HG02884 (cell line): Measurements from ENCODE around the gene SELENOK.

Experiments
- ATAC-seq: cut with Tn5 transposase; IDR thresholded peaks from one replicate; pipeline ENCODE4 v1.9.1; 2021; ENCODE audit warnings: mild to moderate bottlenecking, moderate library complexity; ENCODE audit not compliant: unreplicated experiment

Gene SELENOK

DNA sequence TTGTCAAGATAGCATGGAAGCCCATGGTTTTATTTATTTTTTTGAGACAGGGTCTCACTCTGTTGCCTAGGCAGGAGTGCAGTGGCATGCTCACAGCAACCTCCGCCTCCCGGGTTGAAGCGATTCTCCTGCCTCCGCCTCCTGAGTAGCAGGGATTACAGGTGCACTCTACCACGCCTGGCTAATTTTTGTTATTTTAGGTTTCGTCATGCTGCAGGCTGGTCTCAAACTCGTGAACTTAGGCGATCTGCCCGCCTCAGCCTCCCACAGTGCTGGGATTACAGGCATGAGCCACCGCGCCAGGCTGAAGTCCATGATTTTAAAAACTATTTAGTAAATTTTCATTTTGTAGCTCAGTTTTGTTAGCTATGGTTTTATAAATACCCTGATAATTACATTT, 7.0 kb downstream of the SELENOK start:
- no peak for ATAC-seq

- ATAC-seq, result no peak
Observed at GRCh38 chr3:53883008-53883407, 8.7 kb downstream of the SELENOK start.

DNA sequence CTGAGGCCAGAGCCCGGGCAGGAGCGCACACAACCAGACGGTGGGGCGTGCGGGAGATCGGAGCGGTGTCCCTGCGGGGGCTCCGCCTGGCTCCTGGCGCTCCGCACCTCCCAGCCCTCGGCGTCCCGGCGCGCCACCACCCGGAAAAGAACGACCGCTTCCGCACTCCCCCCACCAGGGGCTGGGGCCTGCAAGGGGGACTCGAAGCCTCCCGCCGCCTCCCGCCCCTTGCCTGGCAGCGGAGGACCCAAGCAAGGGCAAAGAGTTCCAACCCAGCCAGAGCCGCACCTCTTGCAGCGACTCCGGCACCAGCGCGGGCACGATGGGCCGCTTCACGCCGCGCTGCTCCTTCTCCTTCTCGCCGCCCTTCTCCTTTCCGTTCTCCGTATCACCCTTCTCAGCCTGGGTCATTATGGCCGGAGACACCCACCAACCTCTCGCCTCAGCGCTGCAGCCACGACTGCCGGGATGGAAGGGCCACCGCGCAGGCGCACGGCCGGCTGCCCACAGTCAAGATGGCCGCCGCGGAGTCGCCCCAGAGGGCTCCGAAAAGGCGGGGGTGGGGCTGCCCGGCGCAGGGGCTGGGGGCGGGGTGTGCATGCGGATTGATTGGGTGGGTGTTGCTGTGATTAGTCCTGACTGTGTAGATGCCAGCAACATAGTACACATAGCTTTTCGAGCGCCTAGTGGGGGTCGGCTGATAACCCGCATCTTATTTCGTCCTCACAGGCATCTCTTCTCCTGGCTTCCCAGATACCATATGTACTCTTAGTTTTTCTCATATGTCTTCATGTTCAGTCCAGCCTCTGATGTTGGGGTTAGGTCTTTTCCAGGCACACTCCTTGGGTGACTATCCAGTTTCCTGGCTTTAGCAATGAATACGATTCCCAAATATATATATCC, 9.7 kb downstream of the SELENOK start, which contains the start of gene ACTR8:
ACTR8 (minus strand) TSS at position 462 of the 903 bp plus-strand sequence; CDS start at position 411, 51 bp downstream.
- ATAC-seq, result peak; percentile 82

GRCh38 chr3:53880396-53881345, 11.0 kb downstream of the SELENOK start:
- ATAC-seq, result no peak

GRCh38 chr3:53865732-53866499, 25.7 kb downstream of the SELENOK start:
- no peak for ATAC-seq

DNA sequence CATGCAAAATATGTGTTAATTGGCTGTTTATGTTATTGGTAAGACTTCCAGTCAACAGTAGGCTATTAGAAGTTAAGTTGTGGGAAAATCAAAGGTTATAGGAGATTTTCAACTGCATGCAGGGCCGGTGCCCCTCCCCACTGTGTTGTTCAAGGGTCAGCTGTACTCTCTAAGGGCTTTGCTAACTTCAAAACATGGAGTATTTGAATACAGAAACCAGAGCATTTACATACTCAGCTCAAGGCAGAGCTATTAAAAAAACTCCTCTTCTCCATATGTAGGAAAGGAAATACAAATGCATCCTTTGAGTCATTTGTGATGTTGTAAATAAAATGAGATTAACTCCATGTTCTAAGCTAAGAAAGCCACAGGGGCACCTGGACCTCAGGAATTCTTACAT, 28.5 kb downstream of the SELENOK start:
- ATAC-seq, result no peak

DNA sequence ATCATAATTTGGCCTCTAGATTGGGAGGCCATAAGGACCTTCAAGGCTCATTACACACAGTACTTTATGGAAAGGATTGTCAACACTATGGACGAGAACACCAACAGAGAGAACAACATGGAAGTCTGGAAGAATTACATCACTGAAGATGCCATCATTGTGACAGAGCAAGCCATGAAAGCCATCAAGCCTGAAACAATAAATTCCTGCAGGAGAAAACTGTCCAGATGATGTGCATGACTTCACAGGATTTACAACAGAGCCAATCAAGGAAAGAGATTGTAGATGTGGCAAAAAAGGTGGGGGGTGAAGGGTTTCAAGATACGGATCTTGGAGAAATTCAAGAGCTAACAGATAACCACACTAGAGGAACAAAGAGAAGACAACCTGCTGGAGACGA, 29.4 kb downstream of the SELENOK start:
- no peak for ATAC-seq

GRCh38 chr3:53860196-53860595, 31.5 kb downstream of the SELENOK start:
- no peak for ATAC-seq

GRCh38 chr3:53859178-53859577, 32.5 kb downstream of the SELENOK start:
- ATAC-seq, result no peak

- ATAC-seq, result no peak
Observed at GRCh38 chr3:53858096-53858741, 33.4 kb downstream of the SELENOK start.

DNA sequence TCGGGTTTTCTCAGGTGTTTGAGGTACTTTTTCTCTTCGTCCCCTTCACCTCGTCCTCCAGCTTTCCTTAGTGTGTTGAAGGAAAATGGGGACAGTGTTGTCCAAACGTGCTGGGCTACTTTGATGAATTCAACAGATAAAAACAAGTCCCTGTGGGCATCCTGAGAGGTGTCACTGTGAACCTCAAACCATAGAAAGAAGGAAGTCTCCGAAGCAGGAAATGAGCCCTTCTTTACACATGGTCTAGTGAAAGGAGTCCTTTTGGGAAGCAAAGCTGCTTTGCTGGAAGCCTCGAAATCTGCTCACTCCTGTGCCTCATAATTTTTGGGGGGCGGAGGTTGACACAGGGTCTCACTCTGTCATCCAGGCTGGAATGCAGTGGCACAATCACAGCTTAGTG, 34.7 kb downstream of the SELENOK start:
- no peak for ATAC-seq

GRCh38 chr3:53850895-53851294, 40.8 kb downstream of the SELENOK start:
- no peak for ATAC-seq

DNA sequence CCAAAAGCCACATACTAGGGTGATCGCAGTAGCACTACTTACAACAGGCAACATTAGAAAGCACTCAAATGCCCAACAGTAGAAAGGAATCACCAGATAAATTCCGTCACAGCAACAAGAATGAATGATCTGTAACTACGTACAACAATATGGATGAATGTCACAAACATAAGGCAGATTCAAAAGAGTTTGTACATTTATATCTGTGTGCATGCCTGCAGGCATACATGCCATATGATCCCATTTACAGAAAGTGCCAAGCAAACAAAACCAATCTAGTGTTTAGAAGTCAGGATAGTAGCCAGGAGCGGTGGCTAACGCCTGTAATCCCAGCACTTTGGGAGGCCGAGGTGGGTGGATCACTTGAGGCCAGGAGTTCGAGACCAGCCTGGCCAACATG, 41.7 kb downstream of the SELENOK start:
- ATAC-seq, result no peak

GRCh38 chr3:53846851-53847155, 44.9 kb downstream of the SELENOK start:
- ATAC-seq, result no peak

DNA sequence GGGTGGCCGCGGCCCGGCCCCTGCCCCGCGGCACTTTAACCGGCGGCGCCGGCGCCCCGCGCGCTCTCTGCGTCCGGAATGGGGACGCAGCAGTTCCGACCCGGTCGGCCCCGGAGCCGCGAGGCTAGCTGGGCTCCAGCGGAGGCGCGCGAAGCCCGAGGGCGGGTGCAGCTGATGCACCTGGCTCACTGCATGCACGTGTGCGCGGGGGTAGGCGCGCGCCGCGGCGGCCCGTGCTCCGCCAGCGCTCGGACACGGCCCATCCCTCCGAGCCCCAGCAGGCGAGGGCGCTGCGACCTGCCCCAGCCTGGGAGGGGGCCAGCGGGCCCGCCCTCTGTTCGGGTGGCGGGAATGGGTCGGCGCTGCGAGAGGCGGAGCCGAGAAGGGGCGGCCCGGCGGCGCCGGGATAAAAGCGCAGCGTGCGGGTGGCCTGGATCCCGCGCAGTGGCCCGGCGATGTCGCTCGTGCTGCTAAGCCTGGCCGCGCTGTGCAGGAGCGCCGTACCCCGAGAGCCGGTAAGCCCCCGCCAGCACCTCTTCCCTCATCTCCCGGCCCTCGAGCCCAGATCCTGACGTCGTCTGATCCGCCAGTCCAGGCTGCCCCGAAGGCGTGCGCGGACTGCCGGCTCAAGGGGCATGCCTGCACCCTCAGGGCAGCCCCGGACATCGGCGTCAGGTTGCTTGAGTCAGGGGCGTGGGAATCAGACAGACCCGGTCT, 45.4 kb downstream of the SELENOK start, which contains the start of the genes CHDH and IL17RB:
CHDH (minus strand) TSS at position 286 of the 717 bp plus-strand sequence. CDS start 22,411 bp downstream, outside the sequence.
IL17RB (plus strand) TSS at position 435 of the 717 bp plus-strand sequence; CDS start at position 456, 21 bp downstream.
- ATAC-seq, result peak; percentile 46

GRCh38 chr3:53845881-53846133, 45.9 kb downstream of the SELENOK start:
- no peak for ATAC-seq

- ATAC-seq, result peak; percentile 13
Observed at GRCh38 chr3:53845103-53845880, 46.4 kb downstream of the SELENOK start.

DNA sequence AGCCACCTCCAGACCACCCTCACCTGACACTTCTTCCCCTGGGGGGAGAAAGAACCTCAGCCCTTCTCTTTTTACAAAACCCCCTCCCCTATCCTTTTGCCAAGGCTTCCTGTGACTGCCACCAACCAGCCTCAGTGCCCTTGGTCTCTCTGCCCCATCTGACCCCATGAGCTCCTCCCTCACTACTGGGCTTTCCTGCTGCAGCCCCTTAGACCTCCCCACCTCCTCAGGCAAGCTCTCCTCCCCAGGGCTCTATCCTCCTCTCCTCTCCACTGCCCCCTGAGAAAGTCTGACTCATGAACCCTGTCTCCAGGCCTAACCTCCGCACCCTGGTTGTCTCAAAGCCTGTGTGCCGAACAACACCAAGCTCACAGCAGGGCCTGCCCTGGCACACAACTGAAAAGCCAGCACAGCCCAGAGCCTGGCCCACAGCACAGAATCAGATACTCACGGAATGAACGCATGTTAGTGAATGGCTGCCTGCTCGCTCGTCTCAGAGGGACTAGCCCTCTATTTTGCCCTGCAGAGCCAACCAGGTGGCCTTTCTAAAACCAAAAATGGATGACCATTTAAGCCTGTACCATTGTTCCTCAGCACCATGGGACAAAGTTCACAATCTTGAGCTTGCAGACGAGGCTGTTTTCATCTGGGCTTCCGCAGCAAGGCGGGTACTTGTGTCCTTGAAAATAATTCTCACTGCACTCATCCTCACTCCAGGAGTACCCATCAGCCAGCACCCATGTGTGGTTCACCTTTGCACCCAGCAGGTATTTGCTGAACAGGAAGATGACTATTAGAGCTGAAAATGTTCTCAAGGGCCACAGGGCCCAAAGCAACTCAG, 47.2 kb downstream of the SELENOK start:
- no peak for ATAC-seq
